SU-DHL-6 (cell line): ENCODE data around the gene PRKN.

Experiments used
- CTCF ChIP-seq: fragments of 200-600 bp; sonication (generic); IDR thresholded peaks from one replicate; pipeline ENCODE4 v1.5.1; 2017; ENCODE audit warnings: antibody characterized with exemption, mild to moderate bottlenecking, low read length, moderate library complexity; ENCODE audit not compliant: insufficient read depth, poor library complexity, severe bottlenecking
- EZH2phosphoT487 ChIP-seq: fragments of 200-600 bp; sonication (generic), shearing (Covaris generic); conservative IDR thresholded peaks from 2 replicates; pipeline ENCODE4 v1.6.1; 2018; ENCODE audit warnings: mild to moderate bottlenecking, antibody characterized with exemption, low read length, moderate library complexity, mixed read lengths

- TF ChIP-seq CTCF (no peak), EZH2phosphoT487 (no peak)
Measured at GRCh38 chr6:162733489-162733888, 5.9 kb upstream of the PRKN start.
